ENCODE data around the gene CCDC187. TPM values are rescaled to one million over a fixed set of nuclear protein-coding genes. Genes with fewer than 3 reads are reported as not detected.

The CCDC187 gene
- total and polyA plus RNA-seq, 10 donors: 0.03 to 0.20 (median 0.11) TPM; not detected in 2

- 72 to 89% (median 87%) methylated on average over 8 to 14 of the region's 14 CpGs for WGBS, 5 donors
- no peak overlapping the region for H3K27ac ChIP-seq
- no peaks in the 10 kb centered on the region for H3K36me3 ChIP-seq
- no peak for DNase-seq
- H3K4me1 ChIP-seq: peaks cover 0 to 10% (median 6%) of the 10 kb centered on the region in 6 donors
- peaks cover 0 to 56% (median 11%) of the 10 kb centered on the region in 7 donors for H3K27me3 ChIP-seq (replicated peaks in 1 of 7)
- H3K4me3 ChIP-seq: no peak overlapping the region
- intact Hi-C loops (cut with DNase I; ENCODE audit: low total_unique reads): no loop called here
- TF ChIP-seq POLR2AphosphoS5 (IDR thresholded peaks at IDR 0.05): no peak
- TF ChIP-seq CTCF (IDR thresholded peaks at IDR 0.05 in 8 of 11, conservative IDR thresholded peaks at IDR 0.05 in 3 of 11): no peak
- no peak for TF ChIP-seq POLR2A (IDR thresholded peaks at IDR 0.05)
- H3K9me3 ChIP-seq: no peaks in the 10 kb centered on the region
Measured at GRCh38 chr9:136277746-136278145, 26.1 kb downstream of the CCDC187 start.

- no peak for DNase-seq
- peaks cover 0 to 46% (median 11%) of the 10 kb centered on the region in 7 donors for H3K27me3 ChIP-seq (replicated peaks in 1 of 7)
- intact Hi-C loops (cut with DNase I; ENCODE audit: low total_unique reads): no loop called here
Measured at GRCh38 chr9:136276716-136277115, 27.2 kb downstream of the CCDC187 start.

GRCh38 chr9:136275655-136276429 is 28.1 kb downstream of the CCDC187 start:
- no peak overlapping the region for H3K27ac ChIP-seq
- intact Hi-C loops (cut with DNase I; ENCODE audit: low total_unique reads): no loop called here
- no peak for DNase-seq
- TF ChIP-seq CTCF (IDR thresholded peaks at IDR 0.05 in 8 of 11, conservative IDR thresholded peaks at IDR 0.05 in 3 of 11): no peak
- no peak for TF ChIP-seq POLR2AphosphoS5 (IDR thresholded peaks at IDR 0.05)
- no peak for TF ChIP-seq POLR2A (IDR thresholded peaks at IDR 0.05)
- H3K4me1 ChIP-seq: no peaks in the 10 kb centered on the region
- 64 to 74% (median 66%) methylated on average over 20 to 21 of the region's 21 CpGs for WGBS, 5 donors
- no peaks in the 10 kb centered on the region for H3K36me3 ChIP-seq
- H3K27me3 ChIP-seq (replicated peaks in 1 of 7): peaks cover 0 to 43% (median 11%) of the 10 kb centered on the region in 7 donors
- no peak overlapping the region for H3K4me3 ChIP-seq
- no peaks in the 10 kb centered on the region for H3K9me3 ChIP-seq

More at GRCh38 chr9:136276716-136277115, 27.2 kb downstream of the CCDC187 start:
- H3K4me3 ChIP-seq: no peak overlapping the region
- TF ChIP-seq CTCF (IDR thresholded peaks at IDR 0.05 in 8 of 11, conservative IDR thresholded peaks at IDR 0.05 in 3 of 11) (no peak), POLR2A (IDR thresholded peaks at IDR 0.05) (no peak), POLR2AphosphoS5 (IDR thresholded peaks at IDR 0.05) (no peak)
- WGBS, 5 donors: 64 to 83% (median 79%) methylated on average over 5 to 11 of the region's 11 CpGs
- no peak overlapping the region for H3K27ac ChIP-seq
- H3K36me3 ChIP-seq: no peaks in the 10 kb centered on the region
- no peaks in the 10 kb centered on the region for H3K4me1 ChIP-seq
- H3K9me3 ChIP-seq: no peaks in the 10 kb centered on the region

Measured in spleen (tissue), 11 donors.